ENCODE results near the gene ISL1. TPM values are rescaled to one million over a fixed set of nuclear protein-coding genes. Genes with fewer than 3 reads are reported as not detected.

The ISL1 gene
- total RNA-seq, 2 donors from 2014 or later = 1.3 to 1.6 TPM

DNA sequence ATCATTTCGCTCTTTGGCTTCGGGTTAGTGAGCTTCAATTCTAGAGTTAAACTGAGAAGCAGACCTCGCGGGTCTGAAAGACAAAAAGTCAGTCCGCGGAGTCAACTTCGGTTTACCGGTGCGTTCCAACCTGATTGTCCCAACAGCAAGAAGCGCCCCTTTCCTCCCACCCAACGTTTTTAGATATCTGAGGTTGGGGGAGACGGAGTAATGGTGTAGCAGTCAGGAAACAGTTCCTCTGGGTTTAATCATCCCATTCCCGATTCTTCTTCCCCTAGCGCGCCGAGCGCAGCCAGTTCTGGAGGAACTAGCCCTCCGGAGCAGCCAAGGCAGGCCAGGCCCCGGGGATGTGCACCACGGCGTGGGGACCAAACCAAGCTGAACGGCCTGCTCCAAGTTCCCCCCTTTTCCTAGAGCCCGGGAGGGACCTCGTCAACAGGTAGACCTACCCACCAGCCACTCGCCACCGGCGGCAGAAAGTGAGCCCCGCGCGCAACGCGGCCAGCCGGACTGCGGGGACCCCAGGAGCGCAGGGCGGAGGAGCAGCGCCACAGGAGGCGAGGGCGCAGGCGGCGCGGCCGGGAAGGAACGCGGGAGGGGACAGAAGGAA is 622 bp upstream of the ISL1 start:
- H3K4me1 ChIP-seq = no peaks in the 10 kb centered on the region
- H3K36me3 ChIP-seq = no peaks in the 10 kb centered on the region
- intact Hi-C loops (cut with DNase I) = no loop called here
- H3K27ac ChIP-seq = peak overlapping the region; percentile 52
- H3K4me3 ChIP-seq = peak overlapping the region; percentile 39
- H3K27me3 ChIP-seq = peaks cover 61% of the 10 kb centered on the region
- H3K9ac ChIP-seq (ENCODE audit: low read depth in 2 of 2, low read length in 2 of 2) = peak overlapping the region in 1 of 2 donors; percentile 24
- H3K9me3 ChIP-seq = no peaks in the 10 kb centered on the region
- no peak for DNase-seq
- TF ChIP-seq, protein P1, sequence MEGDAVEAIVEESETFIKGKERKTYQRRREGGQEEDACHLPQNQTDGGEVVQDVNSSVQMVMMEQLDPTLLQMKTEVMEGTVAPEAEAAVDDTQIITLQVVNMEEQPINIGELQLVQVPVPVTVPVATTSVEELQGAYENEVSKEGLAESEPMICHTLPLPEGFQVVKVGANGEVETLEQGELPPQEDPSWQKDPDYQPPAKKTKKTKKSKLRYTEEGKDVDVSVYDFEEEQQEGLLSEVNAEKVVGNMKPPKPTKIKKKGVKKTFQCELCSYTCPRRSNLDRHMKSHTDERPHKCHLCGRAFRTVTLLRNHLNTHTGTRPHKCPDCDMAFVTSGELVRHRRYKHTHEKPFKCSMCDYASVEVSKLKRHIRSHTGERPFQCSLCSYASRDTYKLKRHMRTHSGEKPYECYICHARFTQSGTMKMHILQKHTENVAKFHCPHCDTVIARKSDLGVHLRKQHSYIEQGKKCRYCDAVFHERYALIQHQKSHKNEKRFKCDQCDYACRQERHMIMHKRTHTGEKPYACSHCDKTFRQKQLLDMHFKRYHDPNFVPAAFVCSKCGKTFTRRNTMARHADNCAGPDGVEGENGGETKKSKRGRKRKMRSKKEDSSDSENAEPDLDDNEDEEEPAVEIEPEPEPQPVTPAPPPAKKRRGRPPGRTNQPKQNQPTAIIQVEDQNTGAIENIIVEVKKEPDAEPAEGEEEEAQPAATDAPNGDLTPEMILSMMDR (IDR thresholded peaks at IDR 0.05) = no peak

DNA sequence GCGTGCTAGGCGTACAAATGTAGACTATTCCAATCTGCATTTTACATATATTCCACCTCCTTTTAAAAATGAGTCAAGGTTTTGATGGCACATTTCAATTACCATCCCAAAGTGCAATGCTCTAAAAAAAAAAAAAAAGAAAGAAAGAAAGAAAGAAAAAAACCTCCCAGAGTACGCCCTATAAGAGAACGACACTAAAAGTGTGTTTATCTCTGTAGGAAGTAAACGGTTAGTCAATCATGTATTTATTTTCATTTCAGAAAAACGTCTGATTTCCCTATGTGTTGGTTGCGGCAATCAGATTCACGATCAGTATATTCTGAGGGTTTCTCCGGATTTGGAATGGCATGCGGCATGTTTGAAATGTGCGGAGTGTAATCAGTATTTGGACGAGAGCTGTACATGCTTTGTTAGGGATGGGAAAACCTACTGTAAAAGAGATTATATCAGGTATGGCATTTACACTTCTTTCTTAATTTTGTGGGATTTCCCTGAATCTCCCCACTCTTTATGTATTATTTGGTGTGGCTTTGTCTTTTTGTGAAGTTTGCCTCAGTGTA is 1.1 kb downstream of the ISL1 start:
- Histone ChIP-seq H3K27me3 (peaks cover 64% of the 10 kb centered on the region), H3K4me1 (no peaks in the 10 kb centered on the region), H3K36me3 (no peaks in the 10 kb centered on the region), H3K9ac (ENCODE audit: low read depth in 2 of 2, low read length in 2 of 2) (no peak overlapping the region), H3K9me3 (no peaks in the 10 kb centered on the region), H3K4me3 (no peak overlapping the region), H3K27ac (peak overlapping the region; percentile 38)
- intact Hi-C loops (cut with DNase I) = no loop called here
- TF ChIP-seq, protein P1 (IDR thresholded peaks at IDR 0.05) = no peak
- no peak for DNase-seq

DNA sequence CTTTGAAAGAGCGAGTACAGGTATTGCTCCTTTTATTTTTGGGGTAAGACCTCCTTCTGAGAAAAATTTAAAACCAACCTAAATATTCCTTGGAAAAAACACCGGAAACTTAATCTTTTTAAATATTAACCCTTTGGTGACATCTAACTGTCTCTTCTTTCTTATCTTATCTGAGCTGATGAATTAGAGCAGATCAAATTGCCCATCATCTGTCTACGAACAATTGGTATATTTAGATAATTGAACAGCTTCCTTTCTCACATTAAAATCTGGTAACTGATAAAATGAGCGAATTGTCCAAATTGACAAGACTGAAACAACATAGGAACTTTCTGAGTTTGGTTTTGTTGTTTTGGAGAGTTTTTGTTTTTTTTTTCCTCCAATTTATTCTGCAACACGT is 2.0 kb downstream of the ISL1 start:
- no peak overlapping the region for H3K27ac ChIP-seq
- H3K27me3 ChIP-seq = peaks cover 65% of the 10 kb centered on the region
- no peaks in the 10 kb centered on the region for H3K9me3 ChIP-seq
- H3K4me1 ChIP-seq = no peaks in the 10 kb centered on the region
- intact Hi-C loops (cut with DNase I) = no loop called here
- no peak overlapping the region for H3K4me3 ChIP-seq
- H3K36me3 ChIP-seq = no peaks in the 10 kb centered on the region
- H3K9ac ChIP-seq (ENCODE audit: low read depth in 2 of 2, low read length in 2 of 2) = no peak overlapping the region
- TF ChIP-seq, protein P1 (IDR thresholded peaks at IDR 0.05) = no peak
- DNase-seq = no peak

DNA sequence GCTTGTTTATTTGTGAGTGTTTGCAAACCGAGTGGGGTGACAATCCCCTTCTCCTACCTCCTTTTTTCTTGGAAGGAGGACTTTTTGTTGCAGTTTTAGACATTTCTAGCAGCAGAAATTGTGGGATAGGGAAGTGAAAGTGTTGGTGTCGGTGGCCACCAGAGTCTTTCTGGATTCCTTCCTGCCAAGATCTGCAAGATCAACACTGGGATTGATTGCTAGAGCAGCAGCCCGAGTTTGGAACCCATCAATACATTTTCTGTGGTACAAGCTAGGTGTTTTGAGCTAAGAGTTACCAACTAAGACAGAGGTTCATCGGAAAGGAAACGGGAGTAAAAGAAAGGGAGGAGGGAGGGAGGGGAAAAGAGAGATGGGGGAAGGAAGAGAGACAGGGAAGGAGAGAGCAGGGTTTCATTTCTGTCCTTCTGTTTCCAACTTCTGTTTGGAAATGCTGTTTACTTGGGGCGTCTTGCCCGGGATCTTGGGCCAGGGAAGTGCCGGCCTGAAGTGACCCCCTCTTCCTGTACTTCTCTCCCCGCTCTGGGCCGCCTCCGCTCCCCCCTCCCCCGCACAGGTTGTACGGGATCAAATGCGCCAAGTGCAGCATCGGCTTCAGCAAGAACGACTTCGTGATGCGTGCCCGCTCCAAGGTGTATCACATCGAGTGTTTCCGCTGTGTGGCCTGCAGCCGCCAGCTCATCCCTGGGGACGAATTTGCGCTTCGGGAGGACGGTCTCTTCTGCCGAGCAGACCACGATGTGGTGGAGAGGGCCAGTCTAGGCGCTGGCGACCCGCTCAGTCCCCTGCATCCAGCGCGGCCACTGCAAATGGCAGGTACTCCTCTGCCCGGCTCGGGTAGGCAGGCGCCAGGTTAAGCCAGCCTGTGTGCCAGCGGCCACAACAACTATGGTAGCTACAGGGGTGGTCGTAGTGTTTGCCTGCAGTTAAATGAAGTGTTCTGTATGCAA is 4.0 kb downstream of the ISL1 start:
- Histone ChIP-seq H3K4me1 (no peaks in the 10 kb centered on the region), H3K9ac (ENCODE audit: low read depth in 2 of 2, low read length in 2 of 2) (no peak overlapping the region), H3K4me3 (no peak overlapping the region), H3K9me3 (no peaks in the 10 kb centered on the region), H3K36me3 (no peaks in the 10 kb centered on the region), H3K27me3 (peaks cover 58% of the 10 kb centered on the region), H3K27ac (no peak overlapping the region)
- DNase-seq = no peak
- intact Hi-C loops (cut with DNase I) = no loop called here
- TF ChIP-seq, protein P1 (IDR thresholded peaks at IDR 0.05) = no peak

DNA sequence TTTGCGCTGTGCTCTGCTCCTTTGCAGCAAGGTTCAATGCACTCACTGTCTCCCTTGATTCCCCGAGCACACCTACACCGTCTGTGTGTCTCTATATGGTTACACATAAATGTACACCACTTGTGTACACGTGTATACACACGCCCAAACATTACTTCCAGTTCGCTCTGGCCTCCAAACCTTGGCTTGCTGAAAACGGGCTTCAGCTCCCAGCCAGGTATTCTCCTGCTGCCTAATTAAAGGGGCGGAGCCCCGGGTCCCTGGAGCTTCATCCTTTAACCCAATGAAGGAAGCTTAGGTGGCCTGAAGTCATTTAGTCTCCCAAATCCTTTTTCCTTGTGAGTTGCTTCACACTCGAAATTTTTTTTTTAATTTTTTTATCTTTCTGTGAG is 4.6 kb downstream of the ISL1 start:
- intact Hi-C loops (cut with DNase I) = no loop called here
- H3K27me3 ChIP-seq = peaks cover 51% of the 10 kb centered on the region
- DNase-seq = no peak
- H3K9me3 ChIP-seq = no peaks in the 10 kb centered on the region
- no peaks in the 10 kb centered on the region for H3K4me1 ChIP-seq
- H3K9ac ChIP-seq (ENCODE audit: low read depth in 2 of 2, low read length in 2 of 2) = no peak overlapping the region
- H3K4me3 ChIP-seq = no peak overlapping the region
- TF ChIP-seq, protein P1 (IDR thresholded peaks at IDR 0.05) = no peak
- H3K36me3 ChIP-seq = no peaks in the 10 kb centered on the region
- H3K27ac ChIP-seq = no peak overlapping the region
